Measurements from ENCODE around the gene NFKBIB.
"Not testable (repeated sequence)": the region's sequence is repeated elsewhere in the genome, so short reads cannot be mapped to it uniquely, and the experiment has no call there.

Gene NFKBIB

DNA sequence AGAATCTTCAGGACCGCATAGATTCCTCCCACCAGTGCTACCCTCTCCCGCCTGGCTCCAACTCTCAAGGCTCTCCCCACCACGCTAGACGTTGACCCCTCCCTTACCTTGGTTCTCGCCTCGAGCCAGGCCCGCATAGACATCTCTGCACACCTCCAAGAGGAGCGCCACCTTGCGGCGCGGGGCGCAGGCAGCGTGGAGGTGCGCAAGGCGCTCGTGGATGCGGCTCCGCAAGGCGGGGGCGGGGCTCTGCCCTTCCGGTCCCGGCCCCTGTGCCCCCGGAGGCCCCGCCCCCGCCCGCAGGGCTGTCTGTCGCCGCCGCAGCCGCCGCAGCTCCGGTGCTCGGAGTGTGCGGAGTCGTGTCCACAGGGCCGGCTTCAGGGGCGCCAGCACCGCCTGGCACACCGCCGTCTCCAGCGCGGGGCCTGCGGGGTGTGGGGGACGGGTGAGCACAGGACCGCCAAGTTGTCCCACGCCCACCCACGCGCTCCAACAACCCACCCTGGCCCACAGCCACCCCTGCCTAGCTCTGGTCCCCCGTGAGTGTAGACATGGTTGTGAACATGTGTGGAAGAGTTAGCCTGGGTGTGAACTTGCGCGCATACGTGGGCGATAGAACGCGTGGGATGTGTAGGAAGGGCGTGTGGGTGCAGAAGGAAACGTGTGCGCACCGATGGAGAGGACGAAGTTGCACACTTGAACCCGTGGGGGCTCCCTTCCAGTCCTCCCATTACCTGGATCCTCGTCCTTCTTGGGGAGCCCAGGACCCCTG lies 29.7 kb upstream of the NFKBIB start:
- peak overlapping the region; percentile 45 for H3K4me3 ChIP-seq (ENCODE audit: control insufficient read depth, low read depth, low read length)
- TF ChIP-seq, protein P1, sequence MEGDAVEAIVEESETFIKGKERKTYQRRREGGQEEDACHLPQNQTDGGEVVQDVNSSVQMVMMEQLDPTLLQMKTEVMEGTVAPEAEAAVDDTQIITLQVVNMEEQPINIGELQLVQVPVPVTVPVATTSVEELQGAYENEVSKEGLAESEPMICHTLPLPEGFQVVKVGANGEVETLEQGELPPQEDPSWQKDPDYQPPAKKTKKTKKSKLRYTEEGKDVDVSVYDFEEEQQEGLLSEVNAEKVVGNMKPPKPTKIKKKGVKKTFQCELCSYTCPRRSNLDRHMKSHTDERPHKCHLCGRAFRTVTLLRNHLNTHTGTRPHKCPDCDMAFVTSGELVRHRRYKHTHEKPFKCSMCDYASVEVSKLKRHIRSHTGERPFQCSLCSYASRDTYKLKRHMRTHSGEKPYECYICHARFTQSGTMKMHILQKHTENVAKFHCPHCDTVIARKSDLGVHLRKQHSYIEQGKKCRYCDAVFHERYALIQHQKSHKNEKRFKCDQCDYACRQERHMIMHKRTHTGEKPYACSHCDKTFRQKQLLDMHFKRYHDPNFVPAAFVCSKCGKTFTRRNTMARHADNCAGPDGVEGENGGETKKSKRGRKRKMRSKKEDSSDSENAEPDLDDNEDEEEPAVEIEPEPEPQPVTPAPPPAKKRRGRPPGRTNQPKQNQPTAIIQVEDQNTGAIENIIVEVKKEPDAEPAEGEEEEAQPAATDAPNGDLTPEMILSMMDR (IDR thresholded peaks at IDR 0.05; ENCODE audit: control insufficient read depth, insufficient read depth, low read depth, low read length, missing control alignments), result peak; percentile 77
- no peak for DNase-seq (ENCODE audit: low read depth)

DNA sequence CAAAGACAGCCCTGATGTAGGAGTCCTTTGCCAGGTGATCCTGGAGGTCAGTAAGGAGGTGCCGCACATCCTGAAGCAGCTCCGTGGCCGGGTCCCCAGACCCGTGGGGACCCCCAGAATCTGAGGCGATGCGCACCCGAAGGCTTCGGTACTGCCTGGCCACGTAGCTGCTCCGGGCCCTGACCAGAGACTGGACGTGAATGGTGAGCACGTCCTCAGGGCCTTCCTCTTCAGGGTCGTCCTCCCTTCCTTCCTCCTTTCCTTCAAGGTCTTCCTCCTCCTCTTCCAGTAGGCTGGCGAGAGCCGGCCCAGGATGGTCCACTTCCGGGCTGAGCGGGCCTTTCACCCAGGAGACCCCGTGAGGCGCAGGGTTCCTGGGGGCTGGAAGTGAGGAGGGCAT lies 29.2 kb upstream of the NFKBIB start:
- DNase-seq (ENCODE audit: low read depth), result no peak
- no peak overlapping the region for H3K4me3 ChIP-seq (ENCODE audit: control insufficient read depth, low read depth, low read length)
- TF ChIP-seq, protein P1 (IDR thresholded peaks at IDR 0.05; ENCODE audit: control insufficient read depth, insufficient read depth, low read depth, low read length, missing control alignments), result no peak

DNA sequence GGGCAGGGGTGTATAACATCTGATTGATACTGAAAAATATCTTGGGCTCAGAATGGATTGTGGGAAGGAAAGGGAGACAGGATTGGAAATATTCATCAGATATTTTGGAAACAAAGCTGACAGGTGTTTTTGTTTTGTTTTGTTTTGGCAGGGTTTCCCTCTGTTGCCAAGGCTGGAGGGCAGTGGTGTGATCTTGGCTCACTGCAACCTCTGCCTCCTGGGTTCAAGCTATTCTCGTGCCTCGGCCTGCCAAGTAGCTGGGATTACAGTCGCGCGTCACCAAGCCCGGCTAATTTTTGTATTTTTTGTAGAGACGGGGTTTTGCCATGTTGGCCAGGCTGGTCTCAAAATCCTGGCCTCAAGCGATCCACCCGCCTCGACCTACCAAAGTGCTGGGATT lies 26.4 kb upstream of the NFKBIB start:
- H3K4me3 ChIP-seq (ENCODE audit: control insufficient read depth, low read depth, low read length); DNase-seq (ENCODE audit: low read depth): not testable (repeated sequence)

DNA sequence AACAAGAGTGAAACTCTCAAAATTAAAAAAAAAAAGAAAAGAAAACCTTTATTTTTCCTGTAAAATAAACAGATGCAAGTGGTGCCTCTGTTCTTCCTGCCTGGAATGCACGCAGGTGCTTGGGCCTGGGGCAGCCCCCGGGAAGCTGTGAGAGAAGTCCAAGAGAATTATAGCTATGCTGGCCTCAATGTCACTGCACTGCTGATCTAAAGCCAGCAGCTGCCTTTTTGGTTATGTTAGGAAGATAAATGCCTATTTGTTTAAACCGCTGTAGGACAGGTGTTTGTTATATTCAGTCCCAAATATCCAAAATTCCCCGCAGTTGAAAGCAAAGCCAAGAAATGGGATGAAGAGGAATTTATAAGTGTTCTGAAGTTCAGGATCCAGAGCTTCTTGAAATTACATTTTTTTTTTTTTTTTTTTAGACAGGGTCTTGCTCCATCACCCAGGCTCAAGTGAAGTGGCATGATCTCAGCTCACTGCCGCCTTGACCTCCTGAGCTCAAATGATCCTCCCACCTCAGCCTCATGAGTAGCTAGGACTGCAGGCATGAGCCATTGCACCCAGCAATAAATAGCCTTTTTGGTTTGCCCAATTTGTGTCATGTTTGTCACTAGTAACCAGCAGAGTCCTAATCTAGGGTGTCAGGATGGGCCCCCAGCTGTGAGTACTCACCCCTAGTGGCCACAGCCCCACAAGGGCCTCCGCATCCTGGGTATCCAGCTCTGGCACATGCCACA lies 23.9 kb upstream of the NFKBIB start:
- DNase-seq (ENCODE audit: low read depth), result no peak
- TF ChIP-seq, protein P1 (IDR thresholded peaks at IDR 0.05; ENCODE audit: control insufficient read depth, insufficient read depth, low read depth, low read length, missing control alignments), result no peak
- no peak overlapping the region for H3K4me3 ChIP-seq (ENCODE audit: control insufficient read depth, low read depth, low read length)

DNA sequence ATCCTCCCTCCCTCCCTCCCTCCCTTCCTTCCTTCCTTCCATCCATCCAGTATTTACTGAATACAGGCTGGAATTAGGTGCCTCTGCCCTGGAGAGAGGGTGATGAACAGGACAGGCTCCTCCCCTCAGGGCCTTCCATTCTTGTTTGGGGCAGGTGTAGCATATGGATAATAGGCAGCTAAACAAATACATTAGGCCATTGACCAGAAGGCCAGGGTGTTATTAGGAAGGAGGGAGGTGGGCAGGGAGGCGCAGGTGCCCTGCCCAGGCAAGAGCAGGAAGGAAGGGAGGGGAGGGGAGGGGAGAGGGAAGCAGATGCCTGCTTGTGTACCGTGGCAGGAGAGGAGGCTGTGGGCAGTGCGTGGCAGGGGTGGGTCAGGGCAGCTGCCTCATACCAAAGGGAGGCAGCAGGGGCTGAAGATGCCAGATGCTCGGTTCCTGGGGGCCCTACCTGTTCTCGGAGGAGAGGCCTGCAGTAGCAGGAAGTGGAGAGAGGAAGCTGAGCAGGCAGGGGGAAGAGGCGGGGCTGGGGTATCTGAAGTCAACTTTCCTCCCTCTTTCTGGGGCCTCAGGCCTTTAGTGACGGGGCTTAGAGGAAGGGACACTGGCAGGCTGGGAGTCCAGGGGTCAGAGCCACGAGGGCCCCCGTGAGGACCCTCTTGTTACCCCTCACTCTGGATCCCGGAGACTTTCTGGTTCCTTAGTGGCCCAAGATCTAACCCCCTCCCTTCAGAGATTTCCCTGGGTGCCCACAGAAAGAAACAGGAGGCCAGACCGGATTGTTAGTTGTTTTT lies 21.8 kb upstream of the NFKBIB start, which contains the start of gene RINL:
TSS of gene RINL (minus strand) at position 495 of the 794 bp plus-strand sequence. CDS start 1,533 bp downstream, outside the sequence.
- TF ChIP-seq, protein P1 (IDR thresholded peaks at IDR 0.05; ENCODE audit: control insufficient read depth, insufficient read depth, low read depth, low read length, missing control alignments), result no peak
- no peak for DNase-seq (ENCODE audit: low read depth)
- H3K4me3 ChIP-seq (ENCODE audit: control insufficient read depth, low read depth, low read length), result no peak within 1 kb of the TSS

DNA sequence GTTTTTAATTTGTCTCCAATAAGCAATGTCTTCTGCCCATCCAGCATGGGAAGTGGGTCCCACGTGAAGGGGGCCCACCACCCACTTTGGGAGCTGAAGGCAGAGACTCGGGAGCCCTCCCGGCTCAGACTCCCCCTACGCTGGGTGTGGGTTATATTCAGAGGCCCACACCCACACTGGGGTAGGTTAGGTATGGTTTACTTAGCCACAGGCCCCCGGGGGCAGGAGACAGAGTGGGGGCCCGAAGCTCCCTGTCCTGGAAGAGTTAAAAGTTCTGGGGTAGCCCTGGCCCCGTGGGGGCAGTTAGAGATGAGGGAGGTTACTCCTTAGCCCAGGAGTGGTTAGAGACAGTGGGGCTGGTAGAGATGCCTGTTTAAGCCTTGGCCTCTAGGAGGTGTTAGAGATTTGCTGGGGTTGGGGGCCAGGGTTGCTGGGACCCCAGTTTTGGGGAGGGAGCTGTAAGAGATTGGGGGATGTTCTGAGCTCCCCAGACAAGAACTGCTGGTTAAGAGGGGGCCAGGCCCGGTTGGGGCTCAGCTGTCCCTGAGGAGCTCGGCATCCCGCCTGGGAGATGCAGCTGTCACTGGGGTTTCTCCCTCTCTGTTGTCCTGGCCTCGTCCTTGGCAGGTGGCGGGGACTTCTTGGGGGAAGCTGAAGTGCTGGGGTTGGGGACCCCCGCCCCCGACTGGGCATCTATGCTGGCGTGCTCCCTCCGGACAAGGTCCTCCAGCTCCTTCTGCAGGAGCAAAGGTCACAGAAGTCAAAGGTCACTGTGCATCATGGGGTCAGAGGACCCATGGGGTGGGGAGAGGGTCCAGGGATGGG lies 21.0 kb upstream of the NFKBIB start:
- DNase-seq (ENCODE audit: low read depth), result no peak
- no peak overlapping the region for H3K4me3 ChIP-seq (ENCODE audit: control insufficient read depth, low read depth, low read length)
- TF ChIP-seq, protein P1 (IDR thresholded peaks at IDR 0.05; ENCODE audit: control insufficient read depth, insufficient read depth, low read depth, low read length, missing control alignments), result no peak
